Kidney epithelial cell (primary cell): ENCODE results near the gene DOCK9. TPM values are rescaled to one million over a fixed set of nuclear protein-coding genes. Genes with fewer than 3 reads are reported as not detected.

Experiments used
- DNase-seq: peaks from one replicate; pipeline ENCODE4 v3.0.0-alpha.2; 2010; ENCODE audit warnings: low read depth
- H3K27me3 ChIP-seq: 2 replicates; pipeline ENCODE4 v1.6.0; 2011; ENCODE audit warnings: low read length; ENCODE audit not compliant: control insufficient read depth, insufficient read depth
- H3K36me3 ChIP-seq: 2 replicates; pipeline ENCODE4 v1.5.1; 2011; ENCODE audit warnings: low read length; ENCODE audit not compliant: control insufficient read depth, insufficient read depth
- H3K4me3 ChIP-seq: 2 replicates; pipeline ENCODE4 v1.5.1; 2011; ENCODE audit warnings: low read depth, mild to moderate bottlenecking, control low read depth, low read length
- total RNA-seq: library from RNA; depleted of rRNA; stranded (reverse); fragments of >200 nt; gene quantifications from 2 replicates; pipeline ENCODE4 v1.2.3, GENCODE V29; 2015
- TF ChIP-seq, protein P1 (sequence below): IDR thresholded peaks from 2 replicates; pipeline ENCODE4 v1.5.1; 2011; ENCODE audit warnings: mild to moderate bottlenecking, moderate library complexity, low read length, control low read depth, inconsistent platforms; ENCODE audit not compliant: insufficient read depth, poor library complexity, severe bottlenecking

DOCK9 gene
- total RNA-seq, 1 donor from 2014 or later, result 226 TPM

- Histone ChIP-seq H3K36me3 (peaks cover 3% of the 10 kb centered on the region), H3K4me3 (no peak overlapping the region), H3K27me3 (no peaks in the 10 kb centered on the region)
- TF ChIP-seq, protein P1, sequence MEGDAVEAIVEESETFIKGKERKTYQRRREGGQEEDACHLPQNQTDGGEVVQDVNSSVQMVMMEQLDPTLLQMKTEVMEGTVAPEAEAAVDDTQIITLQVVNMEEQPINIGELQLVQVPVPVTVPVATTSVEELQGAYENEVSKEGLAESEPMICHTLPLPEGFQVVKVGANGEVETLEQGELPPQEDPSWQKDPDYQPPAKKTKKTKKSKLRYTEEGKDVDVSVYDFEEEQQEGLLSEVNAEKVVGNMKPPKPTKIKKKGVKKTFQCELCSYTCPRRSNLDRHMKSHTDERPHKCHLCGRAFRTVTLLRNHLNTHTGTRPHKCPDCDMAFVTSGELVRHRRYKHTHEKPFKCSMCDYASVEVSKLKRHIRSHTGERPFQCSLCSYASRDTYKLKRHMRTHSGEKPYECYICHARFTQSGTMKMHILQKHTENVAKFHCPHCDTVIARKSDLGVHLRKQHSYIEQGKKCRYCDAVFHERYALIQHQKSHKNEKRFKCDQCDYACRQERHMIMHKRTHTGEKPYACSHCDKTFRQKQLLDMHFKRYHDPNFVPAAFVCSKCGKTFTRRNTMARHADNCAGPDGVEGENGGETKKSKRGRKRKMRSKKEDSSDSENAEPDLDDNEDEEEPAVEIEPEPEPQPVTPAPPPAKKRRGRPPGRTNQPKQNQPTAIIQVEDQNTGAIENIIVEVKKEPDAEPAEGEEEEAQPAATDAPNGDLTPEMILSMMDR, result no peak
- no peak for DNase-seq
Measured at GRCh38 chr13:98885600-98885999, 92.3 kb downstream of the DOCK9 start.

GRCh38 chr13:98883998-98884397 lies 93.9 kb downstream of the DOCK9 start:
- no peaks in the 10 kb centered on the region for H3K27me3 ChIP-seq
- peaks cover 3% of the 10 kb centered on the region for H3K36me3 ChIP-seq
- no peak overlapping the region for H3K4me3 ChIP-seq
- no peak for DNase-seq
- TF ChIP-seq, protein P1, result no peak

- Histone ChIP-seq H3K36me3 (peaks cover 2% of the 10 kb centered on the region), H3K4me3 (no peak overlapping the region), H3K27me3 (no peaks in the 10 kb centered on the region)
- no peak for DNase-seq
- TF ChIP-seq, protein P1, result no peak
Measured at GRCh38 chr13:98881390-98881789, 96.5 kb downstream of the DOCK9 start.

GRCh38 chr13:98880677-98881076 lies 97.2 kb downstream of the DOCK9 start:
- peaks cover 2% of the 10 kb centered on the region for H3K36me3 ChIP-seq
- H3K27me3 ChIP-seq, result no peaks in the 10 kb centered on the region
- DNase-seq, result no peak
- TF ChIP-seq, protein P1, result no peak
- no peak overlapping the region for H3K4me3 ChIP-seq

GRCh38 chr13:98879957-98880356 lies 97.9 kb downstream of the DOCK9 start:
- peaks cover 2% of the 10 kb centered on the region for H3K36me3 ChIP-seq
- no peaks in the 10 kb centered on the region for H3K27me3 ChIP-seq
- no peak for DNase-seq
- H3K4me3 ChIP-seq, result no peak overlapping the region
- TF ChIP-seq, protein P1, result no peak

DNA sequence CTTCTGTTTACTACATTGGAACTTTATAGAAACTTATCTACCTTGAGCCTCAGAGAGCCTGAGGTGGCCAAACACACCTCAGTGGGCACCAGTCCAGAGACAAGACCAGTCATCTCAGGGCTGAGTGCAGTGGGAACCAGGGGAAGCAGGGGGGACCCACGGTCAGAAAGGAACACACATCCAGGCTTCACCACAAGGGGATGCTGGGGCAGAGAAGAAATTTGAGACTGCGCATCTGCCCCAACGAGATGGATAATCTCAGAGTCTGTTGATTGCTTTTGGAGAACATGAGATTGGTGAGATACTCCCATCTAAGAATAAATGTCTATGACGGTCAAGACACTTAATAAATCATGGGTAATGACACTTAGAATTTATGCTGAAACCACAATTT lies 98.7 kb downstream of the DOCK9 start:
- Histone ChIP-seq H3K27me3 (no peaks in the 10 kb centered on the region), H3K36me3 (peaks cover 2% of the 10 kb centered on the region)
- TF ChIP-seq, protein P1, result no peak

More for the DNA sequence above, 98.7 kb downstream of the DOCK9 start:
- no peak overlapping the region for H3K4me3 ChIP-seq
- DNase-seq, result no peak
